B cell (primary cell): ENCODE results near the gene LIPE. TPM values are rescaled to one million over a fixed set of nuclear protein-coding genes. Genes with fewer than 3 reads are reported as not detected.

Source experiments
- ATAC-seq: fragments of 200-7000 bp; cut with Tn5 transposase; one replicate; pipeline ENCODE4 v1.10.0; 2021; ENCODE audit warnings: low read depth, mild to moderate bottlenecking, moderate number of reproducible peaks, moderate library complexity
- CTCF ChIA-PET: fragments of 350-600 bp; sonication (Branson Sonifier 250); formaldehyde crosslinking; loops from one replicate; lab custom pipeline; 2021; ENCODE audit warnings: antibody characterized with exemption, inconsistent platforms; lab: Charles Lee
- POLR2A ChIA-PET: fragments of 350-600 bp; sonication (Branson Sonifier 250); formaldehyde crosslinking; loops from one replicate; lab custom pipeline; 2021; ENCODE audit warnings: antibody characterized with exemption; lab: Charles Lee
- DNase-seq: peaks from one replicate; pipeline ENCODE4 v3.0.0; 2013
- H2AFZ ChIP-seq: 2 replicates; pipeline ENCODE4 v1.6.1; 2012; ENCODE audit warnings: mild to moderate bottlenecking, low read depth, low read length; ENCODE audit not compliant: insufficient read depth, poor library complexity, severe bottlenecking
- H3K27ac ChIP-seq, 2 donors: 1 replicate in 1 of 2; 2 replicates in 1 of 2; pipeline ENCODE4 v1.5.1; 2012 to 2013; ENCODE audit warnings: low read length in 2 of 2, mild to moderate bottlenecking in 2 of 2, moderate library complexity in 1 of 2
- H3K27me3 ChIP-seq, 4 experiments: fragments of 200-600 bp in 1 of 4; sonication (generic) in 1 of 4; replicated peaks in 1 of 4; 1 replicate in 2 of 4; 2 replicates in 2 of 4; pipeline versions ENCODE4 v1.6.1 to v1.7.0; 2013 to 2016; ENCODE audit warnings: low read length in 3 of 4, mild to moderate bottlenecking in 2 of 4, mixed read lengths in 1 of 4, moderate library complexity in 1 of 4; ENCODE audit not compliant: insufficient read depth in 4 of 4, control insufficient read depth in 3 of 4; ENCODE audit errors: control extremely low read depth in 1 of 4
- H3K36me3 ChIP-seq, 2 experiments: replicated peaks in 1 of 2; 1 replicate in 1 of 2; 2 replicates in 1 of 2; pipeline versions ENCODE4 v1.6.1 to v1.7.1; 2013; ENCODE audit warnings: low read length in 1 of 2; ENCODE audit not compliant: insufficient read depth in 2 of 2, control insufficient read depth in 1 of 2; ENCODE audit errors: control extremely low read depth in 1 of 2, extremely low read depth in 1 of 2
- H3K4me1 ChIP-seq, 2 donors: fragments of 200-600 bp in 1 of 2; sonication (generic) in 1 of 2; 1 replicate in 1 of 2; 2 replicates in 1 of 2; pipeline versions ENCODE4 v1.5.1 to v1.6.1; 2013 to 2017; ENCODE audit warnings: low read length in 2 of 2; ENCODE audit not compliant: control insufficient read depth in 2 of 2, insufficient read depth in 2 of 2
- H3K4me2 ChIP-seq: replicated peaks from 2 replicates; pipeline ENCODE3; 2012; ENCODE audit warnings: mild to moderate bottlenecking, low read depth, low read length; ENCODE audit not compliant: poor library complexity, severe bottlenecking
- H3K4me3 ChIP-seq, 5 experiments: fragments of 200-600 bp in 1 of 5; sonication (generic) in 1 of 5; 1 replicate in 3 of 5; 2 replicates in 2 of 5; pipeline versions ENCODE4 v1.5.1 to v1.7.0; 2011 to 2016; ENCODE audit warnings: low read length in 4 of 5, mild to moderate bottlenecking in 4 of 5, low read depth in 2 of 5, control low read depth in 1 of 5, moderate library complexity in 1 of 5; ENCODE audit not compliant: insufficient read depth in 1 of 5; ENCODE audit errors: control extremely low read depth in 1 of 5, extremely low read depth in 1 of 5
- H3K79me2 ChIP-seq: fragments of 200-600 bp; sonication (generic); one replicate; pipeline ENCODE4 v1.6.0; 2016; ENCODE audit warnings: low read length; ENCODE audit not compliant: control insufficient read depth, insufficient read depth
- H3K9ac ChIP-seq: fragments of 200-600 bp; sonication (generic); 2 replicates; pipeline ENCODE4 v1.6.1; 2017; ENCODE audit warnings: mild to moderate bottlenecking, low read length, moderate library complexity
- H3K9me3 ChIP-seq, 3 donors: one replicate each; pipeline versions ENCODE4 v1.6.1 to v1.7.1; 2013; ENCODE audit warnings: low read length in 2 of 3; ENCODE audit not compliant: control insufficient read depth in 2 of 3, insufficient read depth in 1 of 3; ENCODE audit errors: control extremely low read depth in 1 of 3
- H4K20me1 ChIP-seq: 2 replicates; pipeline ENCODE4 v1.6.0; 2012; ENCODE audit warnings: mild to moderate bottlenecking, low read length; ENCODE audit not compliant: insufficient read depth, control insufficient read depth, poor library complexity, severe bottlenecking
- H3K27ac Mint-ChIP-seq: one replicate; pipeline ENCODE4 v1.8.0; 2021; ENCODE audit warnings: mixed read lengths
- H3K27me3 Mint-ChIP-seq: one replicate; pipeline ENCODE4 v1.8.0; 2021; ENCODE audit warnings: mixed read lengths
- H3K4me1 Mint-ChIP-seq: one replicate; pipeline ENCODE4 v1.8.0; 2021; ENCODE audit warnings: mixed read lengths
- H3K4me3 Mint-ChIP-seq: one replicate; pipeline ENCODE4 v1.8.0; 2021; ENCODE audit warnings: mixed read lengths
- H3K9me3 Mint-ChIP-seq: one replicate; pipeline ENCODE4 v1.8.0; 2022; ENCODE audit warnings: mixed read lengths; ENCODE audit not compliant: insufficient read depth
- EZH2 ChIP-seq: IDR thresholded peaks from 2 replicates; pipeline ENCODE4 v1.6.1; 2012; ENCODE audit warnings: borderline replicate concordance, low read depth, mild to moderate bottlenecking, moderate library complexity, low read length; ENCODE audit not compliant: insufficient read depth, poor library complexity, severe bottlenecking
- WGBS: methylation state at CpG from one replicate; pipeline ENCODE4 v1.1.5; 2013; ENCODE audit warnings: missing lambda C conversion rate; ENCODE audit not compliant: insufficient coverage; 5-methylcytosine and 5-hydroxymethylcytosine counted together
- intact Hi-C: fragments of 100-400 bp; cut with micrococcal nuclease; formaldehyde crosslinking; loops from one replicate; pipeline ENCODE4 v1.10.0; 2022
- polyA plus RNA-seq: library from polyadenylated mRNA; depleted of rRNA; stranded (reverse); fragments of >200 nt; gene quantifications from 2 replicates; pipeline ENCODE4 v1.2.3, GENCODE V29; 2012
- total RNA-seq, 2 donors: library from RNA; stranded (reverse); fragments of 120-200 nt in 1 of 2; gene quantifications; 1 replicate in 1 of 2; 2 replicates in 1 of 2; pipeline versions ENCODE4 v1.2.3 to v1.2.4, GENCODE V29; 2013 to 2022
- TF ChIP-seq, protein P1 (sequence below): fragments of 200-600 bp; IDR thresholded peaks from one replicate; pipeline ENCODE4 v1.8.0; 2022; ENCODE audit warnings: antibody characterized with exemption, mild to moderate bottlenecking

Gene LIPE
- total and polyA plus RNA-seq, 2 donors (not counting 1 experiment from before 2014, with no cell fraction given) = 46.9 to 49.4 TPM

DNA sequence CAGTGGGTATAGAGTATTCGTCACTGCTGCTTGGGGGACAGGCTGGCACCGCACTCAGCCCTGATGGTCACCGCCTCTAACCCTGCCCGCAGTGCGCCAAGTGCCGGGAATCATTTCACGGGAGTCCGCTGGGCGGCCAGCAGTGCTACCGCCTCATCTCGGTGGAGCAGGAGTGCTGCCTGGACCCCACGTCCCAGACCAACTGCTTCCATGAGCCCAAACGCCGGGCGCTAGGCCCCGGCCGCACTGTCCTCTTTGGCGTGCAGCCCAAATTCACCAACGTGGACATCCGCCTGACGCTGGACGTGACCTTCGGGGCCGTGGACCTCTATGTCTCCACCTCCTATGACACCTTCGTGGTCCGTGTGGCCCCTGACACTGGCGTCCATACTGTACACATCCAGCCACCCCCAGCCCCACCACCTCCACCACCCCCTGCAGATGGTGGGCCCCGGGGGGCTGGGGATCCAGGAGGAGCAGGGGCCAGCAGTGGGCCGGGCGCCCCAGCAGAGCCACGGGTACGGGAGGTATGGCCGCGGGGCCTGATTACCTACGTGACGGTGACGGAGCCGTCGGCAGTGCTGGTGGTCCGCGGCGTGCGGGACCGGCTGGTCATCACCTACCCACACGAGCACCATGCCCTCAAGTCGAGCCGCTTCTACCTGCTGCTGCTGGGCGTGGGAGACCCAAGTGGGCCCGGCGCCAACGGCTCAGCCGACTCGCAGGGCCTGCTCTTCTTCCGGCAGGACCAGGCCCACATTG is 51.6 kb downstream of the LIPE start:
- ATAC-seq (no peak), DNase-seq (no peak)
- Mint-ChIP-seq H3K4me3 (no peak overlapping the region), H3K27ac (no peak overlapping the region), H3K27me3 (no peaks in the 10 kb centered on the region), H3K4me1 (peaks cover 14% of the 10 kb centered on the region), H3K9me3 (no peaks in the 10 kb centered on the region)
- no peak overlapping the region for H2AFZ ChIP-seq
- ChIA-PET CTCF (no interaction called here), POLR2A (no interaction called here)
- no peak for TF ChIP-seq EZH2
- TF ChIP-seq, protein P1, sequence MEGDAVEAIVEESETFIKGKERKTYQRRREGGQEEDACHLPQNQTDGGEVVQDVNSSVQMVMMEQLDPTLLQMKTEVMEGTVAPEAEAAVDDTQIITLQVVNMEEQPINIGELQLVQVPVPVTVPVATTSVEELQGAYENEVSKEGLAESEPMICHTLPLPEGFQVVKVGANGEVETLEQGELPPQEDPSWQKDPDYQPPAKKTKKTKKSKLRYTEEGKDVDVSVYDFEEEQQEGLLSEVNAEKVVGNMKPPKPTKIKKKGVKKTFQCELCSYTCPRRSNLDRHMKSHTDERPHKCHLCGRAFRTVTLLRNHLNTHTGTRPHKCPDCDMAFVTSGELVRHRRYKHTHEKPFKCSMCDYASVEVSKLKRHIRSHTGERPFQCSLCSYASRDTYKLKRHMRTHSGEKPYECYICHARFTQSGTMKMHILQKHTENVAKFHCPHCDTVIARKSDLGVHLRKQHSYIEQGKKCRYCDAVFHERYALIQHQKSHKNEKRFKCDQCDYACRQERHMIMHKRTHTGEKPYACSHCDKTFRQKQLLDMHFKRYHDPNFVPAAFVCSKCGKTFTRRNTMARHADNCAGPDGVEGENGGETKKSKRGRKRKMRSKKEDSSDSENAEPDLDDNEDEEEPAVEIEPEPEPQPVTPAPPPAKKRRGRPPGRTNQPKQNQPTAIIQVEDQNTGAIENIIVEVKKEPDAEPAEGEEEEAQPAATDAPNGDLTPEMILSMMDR = no peak
- no peaks in the 10 kb centered on the region for H3K79me2 ChIP-seq
- peaks cover 8 to 17% of the 10 kb centered on the region in 2 donors for H3K4me1 ChIP-seq
- no peak overlapping the region for H3K4me2 ChIP-seq
- no peaks in the 10 kb centered on the region for H3K27me3 ChIP-seq
- H3K27ac ChIP-seq = no peak overlapping the region
- H3K4me3 ChIP-seq = no peak overlapping the region
- no peak overlapping the region for H3K9ac ChIP-seq
- H3K9me3 ChIP-seq = no peaks in the 10 kb centered on the region
- 97% methylated on average over 43 of the region's 54 CpGs for WGBS
- peaks cover 0 to 2% of the 10 kb centered on the region in 2 experiments for H3K36me3 ChIP-seq
- no peaks in the 10 kb centered on the region for H4K20me1 ChIP-seq
- intact Hi-C loops = no loop called here

DNA sequence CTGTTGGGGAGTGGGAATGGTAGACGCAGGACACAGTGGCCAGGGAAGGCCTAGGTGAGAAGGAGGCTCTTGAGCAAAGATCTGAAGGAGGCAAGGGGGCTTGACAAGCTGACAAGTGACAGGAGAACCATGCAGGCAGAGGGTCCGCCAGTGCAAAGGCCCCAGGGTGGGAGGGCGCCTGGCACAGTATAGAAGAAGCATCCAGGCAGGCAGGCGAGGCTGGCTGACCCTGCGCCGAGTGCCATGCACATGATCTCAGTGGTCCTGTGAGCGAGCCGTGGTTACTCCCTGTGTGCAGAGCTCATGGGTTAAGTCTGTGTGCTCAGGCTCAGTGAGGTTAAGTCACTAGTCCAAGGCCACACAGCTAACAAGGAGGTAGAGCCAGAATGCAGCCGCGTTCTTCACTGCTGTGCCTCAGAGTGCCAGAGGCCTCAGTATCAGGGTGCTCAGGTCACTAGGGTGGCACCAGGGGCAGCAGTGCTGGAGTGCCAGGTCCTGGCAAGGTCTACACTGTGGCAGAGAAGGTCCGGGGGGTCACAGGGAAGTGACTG is 52.3 kb downstream of the LIPE start:
- Histone ChIP-seq H3K9me3 (no peaks in the 10 kb centered on the region), H3K79me2 (no peaks in the 10 kb centered on the region), H3K4me2 (no peak overlapping the region), H4K20me1 (no peaks in the 10 kb centered on the region), H3K4me3 (no peak overlapping the region), H3K27me3 (no peaks in the 10 kb centered on the region), H3K9ac (no peak overlapping the region), H3K27ac (no peak overlapping the region), H3K36me3 (peaks cover 0 to 2% of the 10 kb centered on the region in 2 experiments), H3K4me1 (peaks cover 15 to 24% of the 10 kb centered on the region in 2 donors), H2AFZ (no peak overlapping the region)
- no peaks in the 10 kb centered on the region for H3K9me3 Mint-ChIP-seq
- 100% methylated on average over 11 of the region's 11 CpGs for WGBS
- H3K4me3 Mint-ChIP-seq = no peak overlapping the region
- H3K27me3 Mint-ChIP-seq = no peaks in the 10 kb centered on the region
- no peak overlapping the region for H3K27ac Mint-ChIP-seq
- ATAC-seq (no peak), DNase-seq (no peak)
- H3K4me1 Mint-ChIP-seq = peaks cover 19% of the 10 kb centered on the region
- ChIA-PET POLR2A (no interaction called here), CTCF (no interaction called here)
- intact Hi-C loops = no loop called here
- TF ChIP-seq, protein P1 = no peak
- no peak for TF ChIP-seq EZH2
